DND-41 (cell line): ENCODE measurements around the gene CTDSP2.

Source experiments
- CTCF ChIP-seq: IDR thresholded peaks from 2 replicates; pipeline ENCODE4 v1.5.1; 2012; ENCODE audit warnings: borderline replicate concordance, low read length, moderate library complexity, mild to moderate bottlenecking; ENCODE audit not compliant: poor library complexity, severe bottlenecking; ENCODE audit errors: extremely low read depth
- EZH2 ChIP-seq: IDR thresholded peaks from 3 replicates; pipeline ENCODE4 v1.6.1; 2012; ENCODE audit warnings: borderline replicate concordance, low read depth, mild to moderate bottlenecking, moderate library complexity, low read length, inconsistent platforms; ENCODE audit not compliant: severe bottlenecking

GRCh38 chr12:57846577-57847319 lies at the start of gene CTDSP2:
- no peak for TF ChIP-seq CTCF
- no peak for TF ChIP-seq EZH2
